Measurements from ENCODE around the gene EGLN1. TPM values are rescaled to one million over a fixed set of nuclear protein-coding genes. Genes with fewer than 3 reads are reported as not detected.
"Not testable (repeated sequence)": the region's sequence is repeated elsewhere in the genome, so short reads cannot be mapped to it uniquely, and the experiment has no call there.

Gene EGLN1
- total and polyA plus RNA-seq, 2 of the 8 experiments (the other 6 are each of a cell fraction or from before 2014, with no cell fraction given): 4.0 to 6.4 TPM

- not testable (repeated sequence) for H3K4me2 ChIP-seq (ENCODE audit: insufficient read depth in 1 of 2, low read depth in 2 of 2, low read length in 2 of 2); H4K91ac ChIP-seq (replicated peaks; ENCODE audit: insufficient read length, low read length); H4K8ac ChIP-seq (ENCODE audit: extremely low read depth, insufficient read depth, low read length); H3K23me2 ChIP-seq (ENCODE audit: low read depth, low read length); H2AFZ ChIP-seq (ENCODE audit: low read length); FAIRE-seq; H3K4ac ChIP-seq (replicated peaks; ENCODE audit: insufficient read length, low read depth, low read length); H3K4me1 ChIP-seq (replicated peaks in 1 of 4; ENCODE audit: control insufficient read depth in 3 of 4, insufficient read depth in 4 of 4, low read length in 3 of 4); H3K27ac ChIP-seq (ENCODE audit: low read depth, low read length); H3K36me3 ChIP-seq (ENCODE audit: control insufficient read depth in 2 of 4, insufficient read depth in 4 of 4, low read length in 3 of 4); H2AK5ac ChIP-seq (ENCODE audit: low read depth, low read length); H4K20me1 ChIP-seq (replicated peaks in 1 of 2; ENCODE audit: control insufficient read depth in 1 of 2, insufficient read depth in 2 of 2, low read length in 2 of 2); H3K9me3 ChIP-seq (ENCODE audit: insufficient read depth in 2 of 2, low read depth in 1 of 2, low read length in 1 of 2); H2BK15ac ChIP-seq (ENCODE audit: low read length); H3K79me1 ChIP-seq (ENCODE audit: low read depth, low read length); H3K14ac ChIP-seq (ENCODE audit: insufficient read length); H3K18ac ChIP-seq (ENCODE audit: extremely low read depth, low read length); H3K56ac ChIP-seq (replicated peaks; ENCODE audit: insufficient read length, low read depth, low read length); H2BK5ac ChIP-seq (ENCODE audit: low read depth, low read length); H4K5ac ChIP-seq (ENCODE audit: insufficient read length, low read depth, low read length); H3K23ac ChIP-seq (ENCODE audit: insufficient read length); H3K9ac ChIP-seq (replicated peaks in 1 of 4; ENCODE audit: extremely low read depth in 1 of 4, low read depth in 3 of 4, low read length in 3 of 4); H3K79me2 ChIP-seq (ENCODE audit: control insufficient read depth in 1 of 2, insufficient read depth in 2 of 2, low read length in 2 of 2); H3K27me3 ChIP-seq (replicated peaks in 1 of 4; ENCODE audit: control insufficient read depth in 3 of 4, extremely low read depth in 1 of 4, insufficient read depth in 3 of 4, low read length in 3 of 4); DNase-seq (ENCODE audit: low read depth in 1 of 2, low spot score in 2 of 2); H2BK120ac ChIP-seq (replicated peaks; ENCODE audit: low read depth, low read length); H2BK12ac ChIP-seq (ENCODE audit: low read depth, low read length); H2BK20ac ChIP-seq (ENCODE audit: low read length); H3K4me3 ChIP-seq (ENCODE audit: extremely low read depth in 1 of 4, insufficient read depth in 2 of 4, low read depth in 3 of 4, low read length in 4 of 4)
- POLR2A ChIA-PET (ENCODE audit: partially characterized antibody): interaction anchor here (1.3 to 3.1 kb wide), 2 partner anchors 10 kb away, joined by 3 to 10 read pairs; no protein-coding TSS in a partner anchor
- 91% methylated on average over 26 of the region's 31 CpGs; no CpG with 5 or more reads in 1 of the 2 experiments for WGBS, 2 experiments (ENCODE audit: extremely low coverage in 1 of 2, insufficient coverage in 1 of 2, insufficient read length in 1 of 2, insufficient replicate concordance in 2 of 2, low coverage in 1 of 2, low lambda C conversion rate in 2 of 2, missing lambda C conversion rate in 1 of 2)
- CTCF ChIA-PET (ENCODE audit: partially characterized antibody): interaction anchor here (1.1 to 1.3 kb wide), 2 partner anchors 15 to 159 kb away, joined by 3 read pairs; no protein-coding TSS in a partner anchor
Observed at GRCh38 chr1:231430678-231431352, 8.7 kb upstream of the EGLN1 start.

Measured in H1 (cell line).